Mesothelial cell of epicardium (in vitro differentiated cells): ENCODE measurements around the gene GSC2. TPM values are rescaled to one million over a fixed set of nuclear protein-coding genes. Genes with fewer than 3 reads are reported as not detected.
A peak's percentile ranks its signal among the peaks of the same experiment; 100 is the strongest.

Experiments used
- DNase-seq, 2 experiments: peaks; one replicate each; pipeline ENCODE4 v3.0.0; 2021; ENCODE audit warnings: low spot score in 2 of 2; ENCODE audit not compliant: unreplicated experiment in 2 of 2
- H3K27ac Mint-ChIP-seq: 2 replicates; pipeline ENCODE4 v1.8.0; 2021; ENCODE audit warnings: mixed read lengths
- H3K27me3 Mint-ChIP-seq: 2 replicates; pipeline ENCODE4 v1.8.0; 2021; ENCODE audit warnings: low read depth, mixed read lengths
- H3K36me3 Mint-ChIP-seq: 2 replicates; pipeline ENCODE4 v1.8.0; 2021; ENCODE audit warnings: mixed read lengths
- H3K4me1 Mint-ChIP-seq: 2 replicates; pipeline ENCODE4 v1.8.0; 2021; ENCODE audit warnings: mixed read lengths
- H3K4me3 Mint-ChIP-seq: 2 replicates; pipeline ENCODE4 v1.8.0; 2021; ENCODE audit warnings: mild to moderate bottlenecking, moderate library complexity, mixed read lengths
- H3K9me3 Mint-ChIP-seq: 2 replicates; pipeline ENCODE4 v1.8.0; 2021; ENCODE audit warnings: mixed read lengths
- CTCF ChIP-seq: fragments of 200-600 bp; sonication (generic); IDR thresholded peaks from one replicate; pipeline ENCODE4 v1.5.0; 2021; ENCODE audit warnings: antibody characterized with exemption; ENCODE audit not compliant: unreplicated experiment
- total RNA-seq: library from RNA; stranded (reverse); gene quantifications from 3 replicates; pipeline ENCODE4 v1.2.1, GENCODE V29; 2021

The GSC2 gene
- total RNA-seq, 1 donor from 2014 or later = not detected

GRCh38 chr22:19105867-19106802, 44.0 kb downstream of the GSC2 start:
- no peak for DNase-seq

GRCh38 chr22:19105456-19105855, 44.6 kb downstream of the GSC2 start:
- no peak for TF ChIP-seq CTCF
- no peak overlapping the region for H3K27ac Mint-ChIP-seq
- H3K9me3 Mint-ChIP-seq = peaks cover 3% of the 10 kb centered on the region
- peaks cover 15% of the 10 kb centered on the region for H3K4me1 Mint-ChIP-seq
- no peak overlapping the region for H3K4me3 Mint-ChIP-seq
- DNase-seq = no peak
- no peaks in the 10 kb centered on the region for H3K27me3 Mint-ChIP-seq
- peaks cover 4% of the 10 kb centered on the region for H3K36me3 Mint-ChIP-seq

More at GRCh38 chr22:19105867-19106802, 44.0 kb downstream of the GSC2 start:
- no peak for TF ChIP-seq CTCF
- Mint-ChIP-seq H3K27me3 (no peaks in the 10 kb centered on the region), H3K36me3 (peaks cover 4% of the 10 kb centered on the region), H3K4me3 (no peak overlapping the region), H3K27ac (no peak overlapping the region), H3K4me1 (peaks cover 15% of the 10 kb centered on the region), H3K9me3 (peaks cover under 1% of the 10 kb centered on the region)

- H3K4me3 Mint-ChIP-seq = no peak overlapping the region
- peaks cover 3% of the 10 kb centered on the region for H3K9me3 Mint-ChIP-seq
- peak overlapping the region; percentile 26 for H3K27ac Mint-ChIP-seq
- H3K27me3 Mint-ChIP-seq = no peaks in the 10 kb centered on the region
- TF ChIP-seq CTCF = no peak
- peaks cover 4% of the 10 kb centered on the region for H3K36me3 Mint-ChIP-seq
- no peak for DNase-seq
- peaks cover 6% of the 10 kb centered on the region for H3K4me1 Mint-ChIP-seq
These were observed 45.9 kb downstream of the GSC2 start for GRCh38 chr22:19103880-19104821.

GRCh38 chr22:19098157-19098556, 51.9 kb downstream of the GSC2 start:
- DNase-seq = no peak
- Mint-ChIP-seq H3K4me1 (no peaks in the 10 kb centered on the region), H3K27me3 (no peaks in the 10 kb centered on the region), H3K4me3 (no peak overlapping the region), H3K9me3 (peaks cover 3% of the 10 kb centered on the region), H3K27ac (peak overlapping the region; percentile 25), H3K36me3 (peaks cover 10% of the 10 kb centered on the region)
- no peak for TF ChIP-seq CTCF

- Mint-ChIP-seq H3K36me3 (peaks cover 10% of the 10 kb centered on the region), H3K4me3 (no peak overlapping the region), H3K4me1 (no peaks in the 10 kb centered on the region), H3K9me3 (peaks cover 3% of the 10 kb centered on the region), H3K27me3 (no peaks in the 10 kb centered on the region), H3K27ac (peak overlapping the region; percentile 51)
- TF ChIP-seq CTCF = no peak
- DNase-seq = no peak
These were observed 52.6 kb downstream of the GSC2 start for GRCh38 chr22:19097518-19097917.

Other genes starting within 250 kb of the GSC2 start
- gene DGCR6, start 244.0 kb downstream of the GSC2 start, total RNA-seq = 4.1 to 6.0 TPM (median 4.8 TPM) in 3 replicates
- gene PRODH, start 214.0 kb downstream of the GSC2 start, total RNA-seq = 1.7 to 2.5 TPM (median 2.1 TPM) in 3 replicates
- gene DGCR2, start 27.9 kb downstream of the GSC2 start, total RNA-seq = 77.3 to 78.9 TPM (median 78.3 TPM) in 3 replicates
- gene TSSK2, start 19.0 kb downstream of the GSC2 start, total RNA-seq = not detected in 3 replicates
- 17.3 to 18.5 TPM (median 18.1 TPM) in 3 replicates for gene ESS2, start 5.6 kb downstream of the GSC2 start, total RNA-seq
- 73.6 to 76.3 TPM (median 74.0 TPM) in 3 replicates for gene SLC25A1, start 28.4 kb upstream of the GSC2 start, total RNA-seq
- 4.4 to 5.9 TPM (median 4.7 TPM) in 3 replicates for gene CLTCL1, start 141.4 kb upstream of the GSC2 start, total RNA-seq